HG02610 (cell line): ENCODE data around the gene TMEM86B.

Experiments used
- ATAC-seq: cut with Tn5 transposase; IDR thresholded peaks from one replicate; pipeline ENCODE4 v1.9.1; 2021; ENCODE audit warnings: mild to moderate bottlenecking, moderate library complexity; ENCODE audit not compliant: unreplicated experiment

Gene TMEM86B

DNA sequence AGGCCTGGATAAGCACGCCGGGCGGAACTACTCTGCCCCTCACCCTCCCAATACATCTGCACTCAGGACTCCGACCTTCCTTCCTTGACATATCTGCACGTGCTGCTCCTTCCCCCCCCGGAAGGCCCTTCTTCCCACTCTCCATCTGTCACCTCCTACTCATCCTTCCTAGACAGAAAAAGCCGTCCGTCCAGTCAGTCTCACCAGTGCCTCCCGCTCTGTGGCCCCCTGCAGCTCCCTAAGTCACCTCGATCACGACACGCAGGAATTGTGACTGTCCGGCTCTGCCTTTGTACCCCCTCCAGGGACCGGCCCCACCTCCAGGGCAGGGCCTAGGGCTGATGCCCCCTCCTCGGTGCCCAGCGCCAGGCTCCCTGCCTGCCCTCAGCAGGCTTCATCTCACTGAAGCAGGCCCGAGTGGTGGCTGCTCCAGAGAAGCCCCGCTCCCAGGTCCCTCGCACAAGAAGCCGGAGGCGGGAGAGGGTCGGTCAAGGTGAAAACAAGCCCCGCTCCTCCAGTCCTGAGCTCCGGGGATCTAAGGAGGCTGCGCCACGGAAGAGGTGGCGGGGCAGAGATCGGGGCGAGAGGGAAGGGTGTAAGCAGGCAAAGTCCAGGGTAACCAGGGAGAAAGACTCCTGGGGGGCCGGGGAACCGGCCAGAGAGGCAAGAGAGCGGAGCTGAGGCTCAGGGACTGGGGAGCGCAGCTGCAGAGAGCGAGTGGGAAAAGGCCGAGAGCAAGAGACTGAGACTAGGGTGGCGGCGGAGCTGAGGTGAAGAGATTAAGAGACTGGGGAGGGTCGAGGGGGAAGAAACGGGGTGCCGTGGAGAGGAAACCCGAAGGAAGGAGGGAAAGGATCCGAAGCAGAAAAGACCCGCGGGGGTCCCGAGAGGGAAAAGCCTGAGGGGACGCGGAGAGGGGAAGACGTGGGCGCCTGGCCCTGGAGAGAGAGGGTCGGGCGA lies 29.2 kb upstream of the TMEM86B start:
- no peak for ATAC-seq

DNA sequence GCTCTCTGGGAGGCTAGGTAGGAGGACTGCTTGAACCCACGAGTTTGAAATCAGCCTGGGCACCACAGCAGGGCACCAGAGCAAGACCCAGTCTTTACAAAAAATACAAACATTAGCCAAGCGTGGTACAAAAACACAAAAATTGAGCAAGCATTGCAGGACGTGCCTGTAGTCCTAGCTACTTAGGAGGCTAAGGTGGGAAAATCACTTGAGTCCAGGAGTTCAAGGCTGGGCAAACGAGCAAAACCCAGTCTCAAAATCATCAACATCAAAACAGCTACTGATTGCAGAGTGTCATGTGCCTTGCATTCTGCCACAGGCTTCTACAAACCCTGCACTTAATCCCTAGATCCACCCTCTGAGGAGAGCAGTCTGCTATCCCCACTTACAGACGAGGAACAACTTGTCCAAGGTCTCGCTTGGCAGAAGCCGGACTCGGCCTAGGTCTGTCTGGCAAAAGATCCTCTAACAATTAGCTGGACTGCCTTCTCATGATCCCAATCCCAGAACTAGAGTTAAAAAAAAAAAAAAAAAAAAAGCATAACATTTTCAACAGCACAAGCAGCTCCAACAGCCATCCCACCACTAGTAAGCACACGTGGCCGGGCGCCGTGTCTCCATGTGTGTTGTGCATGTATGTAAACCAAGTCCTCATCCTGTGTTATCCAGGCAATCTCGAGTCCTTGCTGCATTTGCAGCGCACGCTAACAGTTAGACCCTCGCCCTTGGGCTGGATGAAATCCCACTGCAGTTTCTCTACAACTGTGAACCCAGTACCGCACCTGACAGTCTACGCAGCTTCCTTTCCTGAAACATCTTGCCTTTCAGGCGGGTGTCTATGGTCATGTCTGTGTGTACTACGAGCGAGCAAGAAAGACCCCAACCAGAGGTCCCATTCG lies 28.2 kb upstream of the TMEM86B start:
- ATAC-seq, result no peak

GRCh38 chr19:55255618-55256423 lies 27.3 kb upstream of the TMEM86B start:
- ATAC-seq, result no peak

GRCh38 chr19:55254625-55254977 lies 26.0 kb upstream of the TMEM86B start:
- no peak for ATAC-seq

DNA sequence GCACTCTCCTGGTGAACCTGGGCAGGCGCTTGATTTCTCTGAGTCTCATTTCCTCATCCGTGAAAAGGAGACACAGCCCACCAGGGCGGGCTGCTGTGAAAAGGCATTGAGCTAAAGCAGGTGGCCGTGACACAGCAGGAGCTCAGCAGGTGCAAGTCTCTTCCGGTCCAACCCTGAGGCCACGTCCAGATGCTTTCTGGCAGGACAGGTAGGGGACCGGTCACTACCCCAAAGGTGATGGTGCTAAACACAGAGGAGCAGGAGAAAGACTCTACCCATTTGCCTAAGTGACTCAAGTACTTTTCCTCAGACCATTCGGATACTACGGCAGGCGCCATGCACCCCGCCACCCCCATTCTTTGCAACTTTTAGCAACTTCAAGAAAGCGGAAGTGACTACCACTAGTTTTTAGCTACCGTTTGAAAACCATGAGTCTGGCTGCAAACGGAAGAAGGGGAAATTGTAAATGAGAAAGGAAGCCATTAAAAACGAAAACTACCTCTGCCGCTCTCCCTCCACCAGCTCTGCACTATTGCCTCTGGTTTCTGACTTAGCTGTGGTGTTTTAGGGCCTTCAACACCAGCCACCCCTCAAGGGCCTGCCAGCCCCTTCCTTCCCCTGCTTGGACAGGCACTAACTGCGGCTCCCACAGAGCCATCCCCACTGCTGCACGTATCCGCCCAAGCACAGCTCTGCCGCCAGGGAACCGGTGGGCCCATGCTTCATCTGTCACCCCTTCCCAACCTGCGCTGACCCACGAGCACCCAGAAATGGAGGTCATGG lies 25.5 kb upstream of the TMEM86B start:
- no peak for ATAC-seq

GRCh38 chr19:55252760-55253663 lies 24.4 kb upstream of the TMEM86B start:
- no peak for ATAC-seq

DNA sequence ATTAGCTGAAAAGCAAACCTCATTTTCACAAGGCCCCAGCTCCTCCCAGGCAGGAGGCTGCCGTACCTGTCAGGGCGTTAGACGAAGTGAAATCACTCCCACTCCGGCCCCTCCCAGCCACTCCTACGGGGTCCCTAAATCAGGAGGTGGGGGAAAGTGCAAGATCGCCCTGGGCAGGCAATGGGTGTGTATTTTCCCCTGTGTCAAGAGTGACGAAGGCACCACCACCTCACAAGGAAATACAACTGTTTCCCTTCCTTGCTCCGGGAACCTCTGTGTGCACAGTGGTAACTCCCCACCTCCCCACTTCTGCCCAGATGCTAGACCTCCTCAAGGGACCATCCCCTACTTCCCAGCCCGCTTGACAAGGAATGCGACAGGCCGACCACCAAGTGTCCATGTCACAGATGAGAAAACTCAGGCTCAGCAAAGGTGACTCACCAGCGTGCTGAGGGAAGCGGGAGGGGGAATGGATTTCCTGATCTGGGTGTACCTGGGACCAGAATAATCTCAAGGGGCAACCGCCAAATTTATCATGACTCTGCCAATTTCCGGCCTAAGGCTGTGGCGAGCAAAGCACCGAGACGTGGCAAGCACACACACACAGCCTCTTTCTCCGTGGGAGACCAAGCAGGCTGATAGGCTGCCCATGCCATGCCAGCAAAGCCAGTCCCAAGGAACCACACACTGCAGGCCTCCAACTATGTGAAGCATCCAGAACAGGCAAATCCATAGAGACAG lies 22.9 kb upstream of the TMEM86B start:
- ATAC-seq, result no peak

GRCh38 chr19:55250262-55251036 lies 21.9 kb upstream of the TMEM86B start:
- ATAC-seq, result no peak

GRCh38 chr19:55249841-55250240 lies 21.3 kb upstream of the TMEM86B start:
- ATAC-seq, result no peak

GRCh38 chr19:55248704-55249103 lies 20.1 kb upstream of the TMEM86B start:
- ATAC-seq, result no peak

- no peak for ATAC-seq
Observed at GRCh38 chr19:55248166-55248675, 19.7 kb upstream of the TMEM86B start.

GRCh38 chr19:55247621-55248099 lies 19.1 kb upstream of the TMEM86B start:
- no peak for ATAC-seq

DNA sequence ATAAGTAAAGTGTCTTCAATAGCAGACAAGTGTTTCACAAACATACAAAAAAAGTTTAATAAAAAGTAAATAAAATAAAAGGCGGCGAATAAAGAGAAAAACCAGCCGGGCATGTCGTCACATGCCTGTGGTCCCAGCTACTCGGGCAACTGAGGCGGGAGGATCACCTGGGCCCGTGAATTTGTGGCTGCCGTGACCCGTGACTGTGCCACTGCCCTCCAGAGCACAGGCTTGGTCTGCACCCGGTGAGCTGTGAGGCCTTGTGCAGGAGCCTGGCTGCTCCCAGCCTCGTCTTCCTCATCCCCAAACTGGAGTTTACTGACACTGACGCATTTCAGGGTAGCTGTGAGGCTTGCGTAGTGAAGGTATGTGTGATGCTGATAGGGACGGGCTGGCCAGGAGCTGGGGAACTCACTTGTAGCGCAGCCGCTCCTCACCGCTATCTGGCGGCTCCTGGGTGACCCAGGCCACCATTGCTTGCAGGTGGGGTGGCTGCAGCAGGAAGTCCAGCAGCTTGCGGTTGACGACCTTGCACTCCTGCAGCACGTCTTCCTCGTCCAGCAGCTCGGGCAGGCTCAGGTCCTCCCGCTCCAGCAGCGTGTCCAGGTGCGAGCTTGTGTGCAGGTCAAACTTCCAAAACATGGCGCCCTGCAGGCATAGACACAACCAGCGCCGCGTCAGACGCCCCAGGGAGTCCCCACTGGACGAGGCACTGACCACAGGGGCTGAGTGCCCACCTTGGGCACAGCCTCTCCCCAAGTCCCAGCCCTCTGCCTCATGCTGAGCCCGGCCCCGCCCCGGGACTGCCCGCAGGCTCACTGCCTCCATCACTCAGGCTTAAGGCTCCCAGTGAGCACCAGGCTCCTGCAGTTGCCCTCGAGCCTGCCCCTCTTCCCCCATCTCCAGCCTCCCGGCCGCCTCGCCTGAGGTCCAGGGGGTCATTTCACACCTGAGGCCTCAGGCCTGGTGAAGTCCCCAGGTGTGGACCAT lies 18.2 kb upstream of the TMEM86B start:
- no peak for ATAC-seq

DNA sequence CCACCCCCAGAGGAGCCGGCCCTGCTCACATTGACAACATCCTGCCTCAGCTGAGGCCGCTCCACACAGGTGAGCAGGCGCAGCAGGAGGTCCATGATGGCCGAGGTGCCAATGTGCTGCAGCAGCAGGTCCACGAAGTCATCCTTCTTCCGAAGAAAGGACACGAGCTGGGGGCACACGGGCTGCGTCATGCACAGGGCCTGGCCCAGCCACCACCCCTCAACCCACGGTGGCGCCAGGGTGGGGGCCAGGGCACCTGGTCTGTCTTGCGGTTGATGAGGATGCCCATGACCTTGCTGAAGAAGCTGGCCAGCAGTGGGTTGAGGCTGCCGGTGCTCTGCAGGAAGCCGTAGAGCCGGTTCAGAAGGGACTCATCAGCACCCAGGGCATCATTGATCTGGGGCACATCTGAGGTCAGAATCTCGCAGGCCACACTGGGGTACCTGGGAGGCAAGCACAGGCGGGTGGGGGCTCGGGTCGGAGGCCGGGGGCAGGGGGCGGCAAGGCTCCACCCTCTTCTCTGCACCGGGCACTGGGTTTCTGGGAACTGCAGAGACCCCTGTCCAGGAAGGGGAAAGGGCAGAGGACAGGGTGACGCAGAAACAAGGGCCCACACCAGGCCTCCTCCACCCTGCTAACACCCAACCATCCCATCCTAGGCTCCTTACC lies 16.8 kb upstream of the TMEM86B start:
- no peak for ATAC-seq

DNA sequence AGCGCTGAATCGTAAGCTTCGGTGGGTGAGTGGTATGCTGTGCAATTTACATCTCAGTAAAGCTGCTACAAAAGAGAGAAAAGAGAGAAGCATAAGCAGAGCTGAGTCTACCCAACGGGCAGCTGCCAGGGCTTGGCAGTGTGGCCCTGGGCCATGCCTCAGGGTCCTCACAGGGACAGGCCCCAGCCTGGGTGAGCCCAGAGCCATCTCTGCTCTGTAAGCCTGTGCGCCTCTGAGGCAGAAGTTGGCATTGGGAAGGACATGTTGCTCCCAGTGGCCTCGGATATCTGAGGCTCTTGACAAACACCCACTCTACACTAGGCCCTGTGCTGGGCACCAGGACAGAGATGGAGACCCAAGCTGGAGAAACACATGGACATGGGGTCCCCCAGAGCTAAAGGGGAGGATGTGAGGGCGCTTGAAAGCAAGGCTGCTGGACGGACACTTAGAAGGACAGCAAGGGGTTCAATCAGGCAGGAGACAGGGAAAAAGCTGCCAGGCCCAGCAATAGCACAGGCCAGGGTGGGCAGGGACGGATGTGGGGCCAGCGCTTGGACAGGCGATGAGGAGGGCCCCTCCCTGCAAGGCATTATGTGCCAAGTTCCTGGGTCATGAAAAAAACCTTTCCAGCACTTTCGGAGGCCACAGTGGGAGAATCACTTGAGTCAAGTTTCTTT lies 15.6 kb upstream of the TMEM86B start:
- no peak for ATAC-seq
